Duodenal mucosa (tissue), 2 donors: ENCODE measurements around the gene WDR70.

ENCODE experiments used
- H3K27ac ChIP-seq: one replicate; pipeline ENCODE4 v1.7.0; 2013; ENCODE audit warnings: low read depth, low read length
- H3K27me3 ChIP-seq, 2 donors: one replicate each; pipeline ENCODE4 v1.7.0; 2013; ENCODE audit warnings: low read length in 2 of 2, control low read depth in 1 of 2; ENCODE audit not compliant: insufficient read depth in 2 of 2, control insufficient read depth in 1 of 2
- H3K36me3 ChIP-seq, 2 donors: one replicate each; pipeline ENCODE4 v1.7.0; 2013; ENCODE audit warnings: low read length in 2 of 2, control low read depth in 1 of 2; ENCODE audit not compliant: insufficient read depth in 2 of 2, control insufficient read depth in 1 of 2
- H3K4me1 ChIP-seq, 2 donors: one replicate each; pipeline ENCODE4 v1.7.0; 2013; ENCODE audit warnings: low read length in 2 of 2, control low read depth in 1 of 2; ENCODE audit not compliant: insufficient read depth in 2 of 2, control insufficient read depth in 1 of 2
- H3K4me3 ChIP-seq, 2 donors: one replicate each; pipeline ENCODE4 v1.7.0; 2013; ENCODE audit warnings: low read length in 2 of 2, low read depth in 1 of 2
- H3K9ac ChIP-seq, 2 donors: one replicate each; pipeline ENCODE4 v1.7.0; 2013; ENCODE audit warnings: low read length in 2 of 2, low read depth in 1 of 2
- H3K9me3 ChIP-seq, 2 donors: one replicate each; pipeline ENCODE4 v1.7.0; 2013; ENCODE audit warnings: low read length in 2 of 2, control low read depth in 1 of 2; ENCODE audit not compliant: control insufficient read depth in 1 of 2

The WDR70 gene

DNA sequence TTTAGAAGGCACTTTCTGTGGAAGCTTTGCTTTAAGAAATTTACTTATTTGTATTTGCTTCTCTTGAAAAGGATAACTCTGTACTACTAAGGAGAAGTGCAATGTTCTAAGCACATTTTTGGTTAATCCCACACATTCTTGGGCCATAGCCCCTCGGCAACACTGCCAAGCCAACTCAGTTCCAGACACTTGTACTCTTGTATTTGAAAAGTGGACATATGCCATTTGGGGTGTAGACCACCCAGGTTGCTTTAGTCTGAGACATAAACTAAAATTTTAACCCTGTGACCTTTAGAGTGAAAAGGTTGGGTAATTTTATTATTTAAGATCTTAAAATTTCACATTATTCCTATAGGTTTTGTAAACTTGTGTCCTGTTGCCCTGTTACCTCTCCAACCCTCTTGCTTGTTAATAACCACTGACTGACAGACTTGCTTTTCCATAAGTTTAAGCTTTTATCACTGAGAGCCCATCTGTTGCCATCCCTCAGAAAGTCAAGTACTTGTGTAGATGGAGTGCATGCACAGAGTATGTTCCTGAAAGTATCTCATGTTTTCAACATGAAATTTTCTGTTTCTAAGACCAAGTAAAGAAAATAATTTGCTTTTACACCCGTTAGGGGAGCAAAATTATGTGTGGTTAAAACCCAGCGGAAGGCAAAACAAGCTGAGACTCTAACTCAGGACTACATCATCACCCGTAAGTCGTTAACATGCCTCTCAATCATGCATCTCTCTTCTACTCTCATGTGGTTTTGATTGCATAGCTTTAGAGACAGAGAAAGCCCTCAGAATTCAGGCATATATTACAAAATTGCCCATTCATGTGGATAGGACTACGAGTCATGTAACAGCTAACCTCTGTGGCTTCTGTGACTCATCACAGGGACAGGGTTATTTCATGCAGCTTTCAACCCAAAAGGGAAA is 343.4 kb downstream of the WDR70 start:
- Histone ChIP-seq H3K27ac (no peak overlapping the region), H3K27me3 (no peaks in the 10 kb centered on the region), H3K9me3 (no peaks in the 10 kb centered on the region), H3K4me3 (no peak overlapping the region), H3K36me3 (peaks cover 4 to 22% of the 10 kb centered on the region in 2 donors), H3K9ac (no peak overlapping the region), H3K4me1 (peaks cover 8 to 11% of the 10 kb centered on the region in 2 donors)

DNA sequence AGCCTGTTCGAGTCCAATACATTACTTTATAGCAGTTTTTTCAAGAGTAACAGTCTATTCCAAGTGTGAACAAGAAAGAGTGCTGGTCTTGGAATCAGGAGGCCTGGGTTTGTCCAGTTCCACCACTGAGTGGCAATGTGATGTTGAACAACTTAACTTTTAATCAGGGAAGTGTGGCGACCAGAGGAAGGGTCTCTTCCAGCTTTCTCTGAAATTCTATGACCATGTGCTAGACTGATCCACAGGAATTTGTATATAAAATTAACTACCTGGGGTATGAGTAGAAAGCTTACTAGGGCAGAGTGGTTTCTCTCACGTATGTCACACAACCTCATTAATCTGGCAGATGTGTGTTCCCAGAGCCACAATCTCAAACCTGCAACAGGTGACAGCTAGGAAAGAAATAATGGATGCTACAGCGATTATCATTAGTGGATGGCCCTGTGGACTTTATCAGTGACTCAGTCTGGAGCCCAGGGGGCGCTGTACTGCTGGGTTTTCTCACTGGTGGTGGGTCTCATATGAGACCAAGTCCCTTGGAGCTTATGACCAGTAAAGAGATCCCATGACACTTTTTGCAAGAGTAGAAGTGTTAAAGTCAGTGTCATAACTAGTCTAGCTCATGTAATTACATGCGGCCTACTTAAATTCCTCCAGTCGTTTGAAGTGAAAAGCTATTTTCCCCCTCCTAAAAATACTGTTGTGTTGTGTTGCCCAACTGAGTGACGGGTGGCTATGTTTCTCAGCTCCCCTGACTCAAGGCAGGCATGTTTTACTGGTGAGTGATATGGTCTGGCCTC is 344.2 kb downstream of the WDR70 start:
- no peak overlapping the region for H3K9ac ChIP-seq
- H3K36me3 ChIP-seq: peaks cover 4 to 25% of the 10 kb centered on the region in 2 donors
- no peak overlapping the region for H3K4me3 ChIP-seq
- no peaks in the 10 kb centered on the region for H3K9me3 ChIP-seq
- no peak overlapping the region for H3K27ac ChIP-seq
- H3K27me3 ChIP-seq: no peaks in the 10 kb centered on the region
- H3K4me1 ChIP-seq: peaks cover 0 to 3% of the 10 kb centered on the region in 2 donors

DNA sequence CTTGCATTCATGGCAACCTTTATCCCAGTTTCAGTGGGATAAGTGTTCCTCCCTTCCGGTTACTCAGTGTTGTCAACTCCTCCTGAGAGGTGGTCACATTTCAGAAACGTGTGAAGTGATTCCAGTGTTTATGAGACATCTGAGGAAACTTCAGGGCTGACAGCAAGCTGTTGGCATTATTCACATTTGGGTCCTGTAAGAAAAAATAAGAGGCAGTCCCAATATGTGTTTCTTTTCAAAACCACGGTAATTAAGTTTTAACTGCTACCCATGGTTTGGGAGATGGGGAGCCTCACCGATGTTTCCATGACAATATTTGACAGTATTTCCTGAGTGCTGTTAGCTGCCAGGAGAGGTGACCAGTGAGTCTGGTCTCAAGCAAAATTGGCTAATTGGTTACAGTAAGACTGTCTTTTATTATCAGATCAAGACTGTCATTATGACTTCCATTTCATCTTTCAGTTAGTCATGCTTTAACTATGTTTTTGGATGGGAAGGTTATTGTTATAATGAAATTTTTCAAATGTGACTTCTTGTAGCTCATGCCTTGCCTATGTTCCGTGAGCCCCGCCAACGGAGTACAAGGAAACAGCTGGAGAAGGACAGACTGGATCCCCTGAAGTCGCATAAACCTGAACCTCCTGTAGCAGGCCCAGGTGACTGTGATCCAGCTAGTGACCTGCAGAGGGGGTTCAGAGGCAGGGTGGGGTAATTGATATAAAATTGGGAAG is 345.4 kb downstream of the WDR70 start:
- Histone ChIP-seq H3K4me1 (no peaks in the 10 kb centered on the region), H3K27ac (no peak overlapping the region), H3K27me3 (no peaks in the 10 kb centered on the region), H3K9ac (no peak overlapping the region), H3K4me3 (no peak overlapping the region), H3K36me3 (peaks cover 4 to 28% of the 10 kb centered on the region in 2 donors), H3K9me3 (no peaks in the 10 kb centered on the region)

DNA sequence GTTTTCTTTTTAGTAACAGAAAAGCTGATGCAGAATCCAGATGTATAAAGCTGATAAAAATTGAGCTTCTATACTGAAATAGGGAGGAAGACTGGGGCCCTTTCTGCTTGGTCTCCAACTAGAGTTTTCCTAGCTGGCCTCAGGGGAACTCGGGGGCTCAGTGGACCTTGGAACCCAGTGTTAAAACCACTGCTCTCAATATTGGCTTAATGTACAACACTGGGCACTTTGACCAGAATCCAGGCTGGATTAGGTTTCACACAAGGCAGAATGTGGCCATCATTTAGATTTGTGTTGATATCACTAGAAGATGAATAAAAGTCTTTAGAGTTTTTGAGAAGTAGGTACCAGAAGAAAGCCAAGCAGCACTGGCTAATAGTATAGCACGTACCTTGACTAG is 346.1 kb downstream of the WDR70 start:
- peaks cover 4 to 28% of the 10 kb centered on the region in 2 donors for H3K36me3 ChIP-seq
- H3K9me3 ChIP-seq: no peaks in the 10 kb centered on the region
- no peak overlapping the region for H3K27ac ChIP-seq
- H3K27me3 ChIP-seq: no peaks in the 10 kb centered on the region
- no peaks in the 10 kb centered on the region for H3K4me1 ChIP-seq
- no peak overlapping the region for H3K4me3 ChIP-seq
- no peak overlapping the region for H3K9ac ChIP-seq

DNA sequence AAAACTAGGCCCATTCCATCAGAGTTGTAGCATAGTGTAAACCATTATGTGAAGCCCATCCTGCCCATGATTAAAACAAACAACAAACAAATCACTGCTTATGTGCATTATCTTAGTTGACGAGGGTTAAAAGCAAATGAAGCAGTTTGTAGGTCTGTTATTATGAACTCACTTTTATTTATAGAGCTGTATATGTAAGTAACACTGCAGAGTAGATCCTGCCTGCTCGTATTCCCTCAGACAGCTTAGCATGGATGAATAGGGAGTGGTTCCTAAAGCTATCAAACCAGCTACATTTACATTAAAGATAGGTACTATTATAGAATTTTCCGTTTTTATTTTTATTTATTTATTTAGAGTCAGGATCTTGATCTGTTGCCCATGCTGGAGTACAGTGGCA is 348.1 kb downstream of the WDR70 start:
- Histone ChIP-seq H3K36me3 (peaks cover 4 to 23% of the 10 kb centered on the region in 2 donors), H3K4me1 (no peaks in the 10 kb centered on the region)

DNA sequence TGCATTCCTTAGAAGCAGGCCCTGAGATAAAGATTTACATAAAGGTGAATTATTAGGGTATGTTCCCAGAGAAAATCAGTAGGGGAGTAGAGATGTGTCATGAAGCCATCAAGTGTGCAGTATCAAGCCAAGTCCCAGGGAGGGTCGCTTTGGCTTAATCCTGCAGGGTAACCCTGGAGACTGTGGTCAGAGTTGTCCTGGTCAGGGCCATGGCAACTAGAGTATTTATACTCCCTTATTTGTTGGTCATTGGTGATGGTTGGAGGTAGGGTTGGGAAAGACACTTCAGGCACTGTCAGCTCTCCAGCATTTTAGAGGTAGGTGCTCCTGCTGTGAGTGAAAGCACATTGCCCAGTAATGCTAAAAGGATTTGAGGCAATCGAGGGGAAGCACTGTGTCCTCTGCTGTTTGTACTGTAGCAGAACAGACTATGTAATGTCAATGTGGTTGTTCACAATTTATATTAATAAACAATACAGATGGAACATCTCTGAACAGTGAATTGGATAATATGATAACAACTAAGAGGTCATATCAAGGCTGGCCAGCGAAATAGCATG is 351.9 kb downstream of the WDR70 start:
- Histone ChIP-seq H3K27ac (no peak overlapping the region), H3K36me3 (peaks cover 4 to 16% of the 10 kb centered on the region in 2 donors), H3K4me3 (no peak overlapping the region), H3K9me3 (no peaks in the 10 kb centered on the region), H3K4me1 (no peaks in the 10 kb centered on the region), H3K27me3 (no peaks in the 10 kb centered on the region), H3K9ac (no peak overlapping the region)

More for the DNA sequence above, 348.1 kb downstream of the WDR70 start:
- no peaks in the 10 kb centered on the region for H3K9me3 ChIP-seq
- H3K27ac ChIP-seq: no peak overlapping the region
- no peak overlapping the region for H3K4me3 ChIP-seq
- H3K9ac ChIP-seq: no peak overlapping the region
- H3K27me3 ChIP-seq: no peaks in the 10 kb centered on the region

DNA sequence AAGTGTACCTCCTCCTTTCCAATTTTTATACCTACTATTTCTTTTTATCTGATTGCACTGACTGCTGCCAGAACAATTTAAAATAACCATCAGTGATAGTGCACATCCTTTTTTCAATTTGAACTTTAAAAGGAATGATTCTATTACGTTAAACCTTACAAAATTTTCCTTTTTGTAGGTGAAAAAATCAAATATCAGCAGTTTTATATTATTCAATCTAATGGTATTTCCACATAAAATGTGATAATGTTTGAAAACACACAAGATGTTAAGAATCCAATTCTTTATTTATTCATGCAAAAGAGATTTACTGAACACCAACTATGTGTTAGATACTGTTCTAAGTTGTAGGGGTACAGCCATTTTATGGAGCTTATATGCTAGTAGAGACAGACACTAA is 355.0 kb downstream of the WDR70 start:
- H3K27ac ChIP-seq: no peak overlapping the region
- no peak overlapping the region for H3K4me3 ChIP-seq
- no peaks in the 10 kb centered on the region for H3K9me3 ChIP-seq
- H3K4me1 ChIP-seq: peaks cover 7 to 13% of the 10 kb centered on the region in 2 donors
- no peak overlapping the region for H3K9ac ChIP-seq
- no peaks in the 10 kb centered on the region for H3K27me3 ChIP-seq
- H3K36me3 ChIP-seq: no peaks in the 10 kb centered on the region

- Histone ChIP-seq H3K27ac (no peak overlapping the region), H3K36me3 (no peaks in the 10 kb centered on the region), H3K4me1 (peaks cover 7 to 13% of the 10 kb centered on the region in 2 donors), H3K4me3 (no peak overlapping the region), H3K9ac (no peak overlapping the region), H3K27me3 (no peaks in the 10 kb centered on the region), H3K9me3 (no peaks in the 10 kb centered on the region)
Observed at GRCh38 chr5:37735649-37736347, 356.7 kb downstream of the WDR70 start.

GRCh38 chr5:37736397-37736796 is 357.3 kb downstream of the WDR70 start:
- H3K36me3 ChIP-seq: no peaks in the 10 kb centered on the region
- peaks cover 7 to 13% of the 10 kb centered on the region in 2 donors for H3K4me1 ChIP-seq
- H3K9me3 ChIP-seq: no peaks in the 10 kb centered on the region
- no peak overlapping the region for H3K27ac ChIP-seq
- no peak overlapping the region for H3K4me3 ChIP-seq
- no peaks in the 10 kb centered on the region for H3K27me3 ChIP-seq
- H3K9ac ChIP-seq: no peak overlapping the region
